Measurements from ENCODE around the gene MROH2B. TPM values are rescaled to one million over a fixed set of nuclear protein-coding genes. Genes with fewer than 3 reads are reported as not detected.
A peak's percentile ranks its signal among the peaks of the same experiment; 100 is the strongest.
"Not testable (repeated sequence)": the region's sequence is repeated elsewhere in the genome, so short reads cannot be mapped to it uniquely, and the experiment has no call there.

The MROH2B gene
- total RNA-seq, 1 donor from 2014 or later = not detected

DNA sequence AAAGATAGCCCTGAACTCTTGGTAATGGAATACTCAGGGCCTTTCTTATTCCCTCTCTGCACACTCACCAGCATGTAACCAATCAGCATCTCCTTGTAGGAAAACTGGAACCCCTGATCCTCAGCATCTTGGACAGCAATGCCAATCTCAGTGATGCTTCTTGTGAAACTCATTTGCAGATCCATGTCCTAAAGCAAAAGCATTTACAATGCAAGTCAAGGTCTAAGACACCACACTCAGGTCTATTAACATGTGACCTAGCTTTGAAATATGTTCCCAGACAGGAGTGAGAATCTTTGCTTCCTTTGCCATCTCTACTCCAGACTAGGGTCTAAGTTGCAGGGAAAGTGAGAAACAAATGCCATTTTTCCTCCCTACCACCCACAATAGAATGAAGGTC lies 38.2 kb downstream of the MROH2B start:
- no peak for TF ChIP-seq CTCF (IDR thresholded peaks at IDR 0.05)
- Histone ChIP-seq H3K36me3 (no peaks in the 10 kb centered on the region), H3K27me3 (no peaks in the 10 kb centered on the region), H3K9me3 (no peaks in the 10 kb centered on the region), H3K4me1 (no peaks in the 10 kb centered on the region), H3K27ac (no peak overlapping the region), H3K4me3 (no peak overlapping the region)
- DNase-seq (no peak), ATAC-seq (no peak)
- intact Hi-C loops (cut with DNase I) = no loop called here

DNA sequence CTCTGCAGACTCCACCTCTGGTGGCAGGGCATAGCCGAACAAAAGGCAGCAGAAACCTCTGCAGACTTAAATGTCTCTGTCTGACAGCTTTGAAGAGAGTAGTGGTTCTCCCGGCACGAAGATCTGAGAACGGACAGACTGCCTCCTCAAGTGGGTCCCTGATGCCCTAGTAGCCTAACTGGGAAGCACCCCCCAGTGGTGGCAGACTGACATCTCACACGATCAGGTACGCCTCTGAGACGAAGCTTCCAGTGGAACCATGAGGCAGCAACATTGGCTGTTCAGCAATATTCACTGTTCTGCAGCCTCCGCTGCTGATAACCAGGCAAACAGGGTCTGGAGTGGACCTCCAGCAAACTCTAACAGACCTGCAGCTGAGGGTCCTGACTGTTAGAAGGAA lies 48.5 kb downstream of the MROH2B start:
- H3K36me3 ChIP-seq; H3K27me3 ChIP-seq; H3K4me1 ChIP-seq; ATAC-seq; H3K4me3 ChIP-seq; DNase-seq; H3K27ac ChIP-seq; intact Hi-C loops (cut with DNase I); H3K9me3 ChIP-seq: not testable (repeated sequence)

DNA sequence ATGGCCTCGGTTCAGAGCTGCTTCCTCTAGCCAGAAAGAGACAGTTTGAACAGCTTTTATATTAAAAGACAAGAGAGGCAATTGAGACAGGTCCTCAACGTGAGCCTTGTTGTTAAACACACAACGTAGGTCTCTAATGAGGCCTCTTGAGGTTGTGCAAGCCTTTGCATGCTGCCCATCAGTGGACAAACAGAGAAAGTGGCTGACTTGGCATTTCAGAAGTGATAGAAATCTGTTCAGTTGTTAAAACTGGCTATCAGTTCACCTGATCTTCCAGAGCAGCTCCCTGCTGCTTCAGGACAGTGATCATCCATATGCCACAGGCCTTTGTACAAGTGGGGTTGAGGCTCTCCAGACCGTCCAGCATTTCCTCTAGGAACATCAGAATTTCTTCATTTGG lies 58.8 kb downstream of the MROH2B start:
- no peaks in the 10 kb centered on the region for H3K36me3 ChIP-seq
- no peaks in the 10 kb centered on the region for H3K9me3 ChIP-seq
- DNase-seq (no peak), ATAC-seq (peak; percentile 63)
- no peak overlapping the region for H3K27ac ChIP-seq
- no peaks in the 10 kb centered on the region for H3K4me1 ChIP-seq
- no peak overlapping the region for H3K4me3 ChIP-seq
- TF ChIP-seq CTCF (IDR thresholded peaks at IDR 0.05) = no peak
- intact Hi-C loops (cut with DNase I) = no loop called here
- no peaks in the 10 kb centered on the region for H3K27me3 ChIP-seq

DNA sequence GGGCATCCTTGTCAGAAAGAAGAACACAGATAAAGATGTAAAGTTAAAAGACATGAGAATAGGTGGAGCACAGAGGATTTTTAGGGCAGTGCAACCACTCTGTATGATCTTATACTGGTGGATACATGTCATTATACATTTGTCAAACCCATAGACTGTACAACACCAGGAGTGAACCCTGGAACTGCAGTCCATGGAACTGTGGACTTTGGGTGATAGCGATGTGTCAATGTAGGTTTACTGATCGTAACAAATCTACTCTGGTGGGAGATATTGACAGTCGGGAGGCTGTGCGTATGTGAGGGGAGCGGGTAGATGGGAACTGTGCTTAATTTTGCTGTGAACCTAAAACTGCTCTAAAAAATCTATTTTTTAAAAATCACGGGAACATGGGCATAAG lies 60.6 kb downstream of the MROH2B start:
- no peaks in the 10 kb centered on the region for H3K4me1 ChIP-seq
- ATAC-seq = no peak
- intact Hi-C loops (cut with DNase I) = no loop called here

DNA sequence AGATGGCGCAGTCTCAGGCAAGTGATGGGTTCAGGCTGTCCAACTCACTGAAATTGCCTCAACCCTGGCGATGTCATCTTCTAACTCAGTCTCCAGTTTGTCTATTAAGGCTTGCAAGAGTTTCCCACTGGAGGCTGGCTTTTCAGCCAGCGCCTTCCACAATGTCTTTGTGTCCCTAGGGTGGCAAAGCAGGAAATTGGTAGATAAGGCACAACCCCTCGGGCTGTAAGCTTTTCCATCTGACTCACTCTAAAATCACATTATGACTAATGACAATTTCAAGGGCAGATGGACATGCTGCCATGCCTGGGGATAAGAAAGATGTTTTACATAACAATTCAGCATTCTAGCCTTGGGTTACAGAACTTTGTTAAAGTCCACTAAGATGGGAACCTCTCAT lies 61.9 kb downstream of the MROH2B start:
- Histone ChIP-seq H3K27ac (no peak overlapping the region), H3K4me1 (no peaks in the 10 kb centered on the region), H3K4me3 (no peak overlapping the region), H3K36me3 (no peaks in the 10 kb centered on the region), H3K27me3 (no peaks in the 10 kb centered on the region), H3K9me3 (no peaks in the 10 kb centered on the region)
- no peak for TF ChIP-seq CTCF (IDR thresholded peaks at IDR 0.05)
- no peak for ATAC-seq
- DNase-seq = no peak
- intact Hi-C loops (cut with DNase I) = no loop called here

More for the DNA sequence above, 60.6 kb downstream of the MROH2B start:
- DNase-seq = no peak
- H3K9me3 ChIP-seq = no peaks in the 10 kb centered on the region
- TF ChIP-seq CTCF (IDR thresholded peaks at IDR 0.05) = no peak
- H3K4me3 ChIP-seq = no peak overlapping the region
- no peak overlapping the region for H3K27ac ChIP-seq
- H3K36me3 ChIP-seq = no peaks in the 10 kb centered on the region
- no peaks in the 10 kb centered on the region for H3K27me3 ChIP-seq

GRCh38 chr5:41004931-41005330 lies 66.2 kb downstream of the MROH2B start:
- Histone ChIP-seq H3K27ac (no peak overlapping the region), H3K4me3 (no peak overlapping the region), H3K4me1 (no peaks in the 10 kb centered on the region), H3K9me3 (no peaks in the 10 kb centered on the region), H3K36me3 (no peaks in the 10 kb centered on the region), H3K27me3 (no peaks in the 10 kb centered on the region)
- DNase-seq (no peak), ATAC-seq (no peak)
- intact Hi-C loops (cut with DNase I) = no loop called here
- TF ChIP-seq CTCF (IDR thresholded peaks at IDR 0.05) = no peak

All from upper lobe of right lung (tissue), 1 donor.